GM15510 (cell line): ENCODE measurements around the gene ALKBH1.
A peak's percentile ranks its signal among the peaks of the same experiment; 100 is the strongest.

ENCODE experiments used
- POLR2A ChIP-seq: IDR thresholded peaks from 3 replicates; pipeline ENCODE4 v1.6.1; 2011; ENCODE audit warnings: borderline replicate concordance; ENCODE audit not compliant: insufficient read length; ENCODE audit errors: extremely low read depth

Gene ALKBH1

DNA sequence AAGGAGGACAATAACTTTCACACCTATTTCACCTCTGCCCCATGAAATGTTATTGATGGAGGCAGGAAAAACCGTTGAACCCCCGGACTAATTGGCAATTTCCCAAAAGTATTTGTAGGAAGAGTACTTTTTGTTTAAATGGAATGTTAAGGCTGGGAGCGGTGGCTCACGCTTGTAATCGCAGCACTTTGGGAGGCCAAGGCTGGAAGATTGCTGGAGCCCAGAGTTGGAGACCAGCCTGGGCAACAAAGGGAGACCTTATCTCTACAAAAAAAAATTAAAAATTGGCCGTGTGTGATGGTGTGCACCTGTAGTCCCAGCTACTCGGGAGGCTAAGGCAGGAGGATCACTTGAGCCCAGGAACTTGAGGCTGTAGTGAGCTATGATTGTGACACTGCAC lies 65.4 kb downstream of the ALKBH1 start:
- TF ChIP-seq POLR2A = no peak

DNA sequence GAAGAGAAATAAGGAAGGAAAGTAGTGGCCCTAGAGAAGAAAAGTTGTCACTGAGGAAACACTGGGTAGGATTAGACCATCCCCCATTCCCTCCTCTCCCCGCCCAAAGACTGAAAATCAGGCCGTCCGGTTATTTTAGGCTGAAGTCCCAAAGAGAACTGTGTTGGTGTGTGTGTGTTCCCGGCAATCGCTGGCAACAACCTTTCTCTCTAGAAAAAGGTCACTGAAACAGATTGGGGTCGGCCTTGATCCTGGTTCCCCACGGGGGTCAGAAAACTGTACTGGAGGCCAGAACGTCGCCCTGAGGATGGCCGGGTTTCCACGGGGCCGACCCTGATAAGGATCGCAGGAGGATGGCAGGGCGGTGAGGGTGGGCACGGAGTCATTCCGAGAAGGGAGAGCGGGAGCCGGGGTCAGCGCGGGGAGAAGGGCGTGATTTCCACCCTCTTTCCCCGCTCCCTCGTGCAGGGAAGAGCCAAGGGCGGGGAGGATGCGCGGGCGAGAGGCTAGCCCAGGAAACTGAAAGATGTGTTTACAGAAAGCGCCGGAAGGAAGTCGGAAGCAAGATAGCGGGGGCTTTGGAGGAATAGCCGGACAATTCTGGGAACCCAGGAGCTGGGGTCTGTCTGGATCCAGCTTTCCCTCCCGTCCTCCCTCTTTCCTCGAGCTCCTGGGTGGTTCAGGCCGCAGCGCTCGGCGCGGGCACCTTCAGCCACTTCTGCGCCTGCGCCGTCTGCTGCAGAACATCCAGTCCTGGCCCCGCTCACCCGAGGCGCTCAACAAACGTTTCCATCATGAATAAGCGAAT lies 66.1 kb downstream of the ALKBH1 start:
- peak; percentile 47 for TF ChIP-seq POLR2A

DNA sequence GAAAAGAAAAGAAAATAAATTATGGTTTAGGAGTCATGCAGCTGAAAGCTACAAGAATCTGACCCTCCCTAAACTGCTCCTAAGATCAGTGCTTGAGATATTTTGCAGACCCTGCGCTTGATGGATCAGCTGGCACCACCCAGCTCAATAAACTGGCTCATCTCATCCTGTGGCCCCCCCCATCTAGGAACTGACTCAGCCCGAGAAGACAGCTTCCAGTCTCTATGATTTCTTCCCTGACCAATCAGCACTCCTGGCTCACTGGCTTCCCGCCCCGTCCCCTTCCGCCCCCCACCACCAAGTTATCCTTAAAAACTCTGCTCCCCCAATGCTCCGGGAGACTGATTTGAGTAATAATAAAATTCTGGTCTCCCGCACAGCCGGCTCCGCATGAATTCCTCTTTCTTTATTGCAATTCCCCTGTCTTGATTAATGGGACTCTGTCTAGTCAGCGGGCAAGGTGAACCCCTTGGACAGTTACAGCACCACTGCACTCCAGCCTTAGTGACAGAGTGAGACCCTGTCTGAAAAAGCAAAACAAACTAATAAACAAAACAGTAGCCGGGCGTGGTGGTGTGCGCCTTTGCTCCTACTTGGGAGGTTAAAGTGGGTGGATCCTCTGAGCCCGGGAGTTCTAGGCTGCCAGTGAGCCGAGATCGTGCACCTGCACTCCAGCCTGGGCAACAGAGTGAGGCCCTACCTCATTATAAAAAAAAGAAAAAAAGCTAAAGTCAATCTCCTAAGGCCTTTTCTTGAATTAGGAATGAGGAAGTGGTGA lies 66.9 kb downstream of the ALKBH1 start:
- TF ChIP-seq POLR2A = no peak

DNA sequence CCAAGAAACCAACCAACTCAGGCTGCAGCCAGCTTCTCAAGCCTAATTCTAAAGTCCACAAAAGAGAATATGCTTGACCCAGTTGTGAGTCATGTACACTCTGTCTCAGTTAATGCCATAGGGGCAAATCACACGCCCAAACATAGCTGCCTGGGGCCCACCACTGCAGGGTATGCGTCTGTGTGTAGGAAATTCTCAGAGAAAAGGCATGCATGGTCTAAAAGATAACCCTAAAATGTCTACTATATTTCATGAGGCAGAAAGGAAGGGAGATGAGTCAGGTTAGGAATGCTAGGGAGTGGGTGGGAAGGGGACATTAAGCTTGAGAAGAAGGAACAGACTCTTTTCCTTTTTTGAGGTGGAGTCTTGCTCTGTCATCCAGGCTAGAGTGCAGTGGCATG lies 69.1 kb downstream of the ALKBH1 start:
- TF ChIP-seq POLR2A = no peak

DNA sequence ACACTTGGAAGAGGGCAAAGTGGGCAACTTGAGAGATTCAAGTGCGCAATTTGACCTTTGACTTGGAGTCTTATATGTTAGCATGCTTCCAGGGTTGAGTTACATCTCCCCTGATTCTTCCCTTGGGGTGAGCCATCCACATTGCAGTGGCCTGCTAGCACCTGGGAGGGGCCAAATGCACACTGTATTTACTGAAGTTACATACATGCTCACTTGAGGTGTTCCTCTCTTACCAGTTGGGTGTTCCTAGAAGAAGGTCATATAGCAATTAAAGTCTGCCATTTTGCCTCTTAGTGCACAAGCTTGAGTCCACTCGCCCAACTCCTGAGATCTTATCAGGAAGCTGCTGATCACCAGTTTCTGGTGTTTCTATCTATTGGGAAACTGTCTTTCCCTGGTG lies 77.7 kb downstream of the ALKBH1 start:
- TF ChIP-seq POLR2A = no peak

DNA sequence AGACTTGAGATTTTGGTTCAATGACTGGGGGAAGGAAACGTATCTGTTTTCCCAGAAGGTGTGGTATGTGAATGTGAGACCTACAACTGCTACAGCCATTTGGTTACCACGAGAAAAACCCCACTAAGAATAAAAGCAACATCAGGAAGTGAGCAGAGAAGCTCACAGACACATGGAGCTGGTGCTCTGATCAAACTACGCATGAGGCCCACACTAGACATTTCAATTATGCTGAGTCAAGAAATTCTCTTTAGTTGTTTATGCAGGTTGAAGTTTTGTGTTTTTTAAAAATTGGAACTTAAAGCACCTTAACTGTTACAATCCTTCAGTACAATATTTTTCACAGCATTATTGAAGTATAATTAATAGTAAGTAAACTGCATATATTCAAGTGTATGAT lies 82.5 kb downstream of the ALKBH1 start:
- no peak for TF ChIP-seq POLR2A

DNA sequence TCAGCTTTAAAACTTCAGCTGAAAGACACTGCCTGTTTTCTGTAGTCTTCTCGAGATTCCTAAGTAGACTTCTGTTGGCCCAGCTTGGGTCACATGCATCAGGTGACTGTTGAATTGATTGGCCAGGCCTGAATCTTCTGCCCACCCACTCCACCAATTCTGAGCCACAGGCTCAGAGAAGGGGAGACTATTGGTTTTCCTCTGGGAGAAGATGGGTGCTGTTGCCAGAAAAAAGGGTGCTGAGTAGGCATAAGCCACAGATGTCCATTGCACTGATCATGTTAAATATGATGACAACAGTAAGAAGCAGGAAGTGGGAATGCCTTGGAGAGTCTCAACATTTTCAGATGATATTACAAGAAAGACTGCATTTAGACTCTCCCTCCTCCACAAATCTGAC lies 84.6 kb downstream of the ALKBH1 start:
- TF ChIP-seq POLR2A = no peak
